Spleen (tissue), 7 donors: ENCODE data around the gene MAPK10.

Experiments used
- POLR2A ChIP-seq, 3 donors: fragments of 450-650 bp; IDR thresholded peaks; one replicate each; pipeline ENCODE4 v1.5.1; 2017; ENCODE audit warnings: antibody characterized with exemption in 3 of 3, mild to moderate bottlenecking in 1 of 3
- POLR2AphosphoS5 ChIP-seq, 3 donors: sonication (generic); formaldehyde crosslinking; IDR thresholded peaks; one replicate each; pipeline ENCODE4 v1.5.1; 2017; ENCODE audit warnings: antibody characterized with exemption in 3 of 3
- TF ChIP-seq, protein P1 (sequence below), 11 experiments: fragments of 200-600 bp in 7 of 11; fragments of 450-650 bp in 4 of 11; sonication (generic) in 4 of 11; IDR thresholded peaks in 8 of 11; conservative IDR thresholded peaks in 3 of 11; 1 replicate in 7 of 11; 2 replicates in 4 of 11; pipeline versions ENCODE4 v1.4.0 to v1.8.0; 2016 to 2021; ENCODE audit warnings: antibody characterized with exemption in 11 of 11, inconsistent platforms in 4 of 11, mild to moderate bottlenecking in 1 of 11
- donor health status: DM: no; HTN: no; CAD: no; lungs with moderate emphysema.
- donor health status: DM: no; HTN: no; CAD: no.
- donor health status: DM: no; HTN: no; CAD: no.

- TF ChIP-seq, protein P1, sequence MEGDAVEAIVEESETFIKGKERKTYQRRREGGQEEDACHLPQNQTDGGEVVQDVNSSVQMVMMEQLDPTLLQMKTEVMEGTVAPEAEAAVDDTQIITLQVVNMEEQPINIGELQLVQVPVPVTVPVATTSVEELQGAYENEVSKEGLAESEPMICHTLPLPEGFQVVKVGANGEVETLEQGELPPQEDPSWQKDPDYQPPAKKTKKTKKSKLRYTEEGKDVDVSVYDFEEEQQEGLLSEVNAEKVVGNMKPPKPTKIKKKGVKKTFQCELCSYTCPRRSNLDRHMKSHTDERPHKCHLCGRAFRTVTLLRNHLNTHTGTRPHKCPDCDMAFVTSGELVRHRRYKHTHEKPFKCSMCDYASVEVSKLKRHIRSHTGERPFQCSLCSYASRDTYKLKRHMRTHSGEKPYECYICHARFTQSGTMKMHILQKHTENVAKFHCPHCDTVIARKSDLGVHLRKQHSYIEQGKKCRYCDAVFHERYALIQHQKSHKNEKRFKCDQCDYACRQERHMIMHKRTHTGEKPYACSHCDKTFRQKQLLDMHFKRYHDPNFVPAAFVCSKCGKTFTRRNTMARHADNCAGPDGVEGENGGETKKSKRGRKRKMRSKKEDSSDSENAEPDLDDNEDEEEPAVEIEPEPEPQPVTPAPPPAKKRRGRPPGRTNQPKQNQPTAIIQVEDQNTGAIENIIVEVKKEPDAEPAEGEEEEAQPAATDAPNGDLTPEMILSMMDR (IDR thresholded peaks at IDR 0.05 in 8 of 11, conservative IDR thresholded peaks at IDR 0.05 in 3 of 11): no peak
- no peak for TF ChIP-seq POLR2A (IDR thresholded peaks at IDR 0.05)
- no peak for TF ChIP-seq POLR2AphosphoS5 (IDR thresholded peaks at IDR 0.05)
Observed at GRCh38 chr4:85952972-85953650, 406.7 kb downstream of the MAPK10 start.
